HT1080 (cell line): Measurements from ENCODE around the gene CHST11. TPM values are rescaled to one million over a fixed set of nuclear protein-coding genes. Genes with fewer than 3 reads are reported as not detected.

ENCODE experiments used
- DNase-seq: peaks from one replicate; pipeline ENCODE4 v3.0.0-alpha.2; 2015; ENCODE audit warnings: low read depth
- polyA plus RNA-seq, 2 experiments: library from polyadenylated mRNA; depleted of rRNA; stranded (reverse); fragments of >200 nt; gene quantifications; 2 replicates each; pipeline ENCODE4 v1.2.3, GENCODE V29; 2015
- total RNA-seq: library from RNA; depleted of rRNA; stranded (reverse); fragments of >200 nt; shearing (Covaris generic); gene quantifications from 2 replicates; pipeline ENCODE4 v1.2.3, GENCODE V29; 2014; rRNA removed

The CHST11 gene
- 38.0 and 54.3 TPM in 2 replicates for total RNA-seq
- polyA plus RNA-seq (2015; cell fraction: cytosol; rRNA removed): 29.8 and 35.2 TPM in 2 replicates
- 46.0 and 49.2 TPM in 2 replicates for polyA plus RNA-seq (2015; cell fraction: nucleus; rRNA removed)

GRCh38 chr12:104456417-104456949, at the start of gene CHST11:
Gene CHST11 (plus strand): TSS chr12:104456948.
- DNase-seq: peak; percentile 94

DNA sequence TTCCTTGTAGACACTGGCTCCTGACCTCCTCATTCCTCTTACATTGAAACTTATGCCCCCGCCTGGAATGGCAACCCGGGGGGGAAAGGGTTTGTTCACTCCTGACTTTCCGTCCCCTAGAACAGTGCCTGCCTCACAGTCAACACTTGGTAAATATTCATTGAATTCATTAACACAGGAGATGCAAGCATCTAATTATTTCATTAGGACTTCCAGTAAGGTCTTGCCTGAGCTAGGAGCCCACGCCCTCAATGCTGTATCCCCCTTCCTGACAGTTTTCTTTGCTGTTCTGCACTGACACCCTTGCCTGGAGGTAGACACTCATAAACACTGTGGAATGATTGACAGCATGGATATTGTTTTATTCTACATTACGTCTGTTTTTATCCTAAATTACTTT, 49.3 kb upstream of the CHST11 start:
- DNase-seq: no peak

- DNase-seq: no peak
These were observed 48.8 kb upstream of the CHST11 start for GRCh38 chr12:104407922-104408321.

DNA sequence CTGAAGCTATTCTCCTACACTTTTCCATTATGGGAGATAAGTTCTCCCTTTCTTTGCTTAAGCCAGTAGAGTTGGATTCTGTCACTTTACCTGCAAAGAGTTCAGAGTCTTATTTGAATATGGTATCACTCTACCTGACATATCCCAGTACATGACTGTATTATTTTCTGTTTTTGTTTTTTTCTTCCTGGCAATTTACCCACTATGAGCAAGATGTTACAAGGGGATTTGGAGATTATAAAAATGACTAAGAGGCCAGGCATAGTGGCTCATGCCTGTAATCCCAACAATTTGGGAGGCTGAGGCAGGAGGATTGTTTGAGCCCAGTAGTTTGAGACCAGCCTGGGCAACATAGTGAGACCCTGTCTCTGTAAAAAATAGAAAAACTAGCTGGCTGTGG, 46.4 kb upstream of the CHST11 start:
- DNase-seq: no peak

- no peak for DNase-seq
These were observed 46.0 kb upstream of the CHST11 start for GRCh38 chr12:104410786-104411185.

DNA sequence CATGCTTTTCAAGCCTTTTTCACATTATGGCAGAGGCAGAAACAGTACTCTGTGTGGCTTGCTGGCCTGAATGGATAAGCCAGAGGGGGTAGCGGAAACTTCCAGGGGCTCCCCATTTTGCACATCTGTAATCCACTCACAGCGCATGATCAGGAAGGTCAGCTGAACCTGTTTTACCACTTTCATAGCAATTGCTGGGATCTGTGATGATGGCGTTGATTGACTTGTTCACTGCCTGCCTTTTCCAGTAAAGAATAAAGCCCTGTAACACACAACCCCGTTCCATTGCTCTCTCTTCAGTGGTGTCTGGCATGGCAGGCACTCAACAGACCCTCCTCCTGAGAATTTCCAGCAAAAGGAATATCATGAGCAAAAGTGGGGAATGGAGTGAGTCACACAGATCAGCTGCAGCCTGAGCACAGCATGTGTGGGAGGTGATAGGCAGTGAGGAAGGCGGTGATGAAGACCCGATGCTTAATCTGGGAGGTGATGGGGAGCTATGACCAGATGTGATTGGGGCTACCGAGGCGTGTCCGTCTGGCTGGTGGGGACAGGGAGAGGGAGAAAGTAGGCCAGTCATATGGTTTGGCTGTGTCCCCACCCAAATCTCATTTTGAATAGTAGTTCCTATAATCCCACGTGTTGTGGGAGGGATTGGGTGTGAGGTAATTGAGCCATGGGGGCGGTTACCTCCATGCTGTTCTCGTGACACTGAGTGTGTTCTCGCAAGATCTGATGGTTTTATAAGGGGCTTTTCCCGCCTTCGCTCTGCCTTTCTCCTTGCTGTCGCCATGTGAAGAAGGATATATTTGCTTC, 44.7 kb upstream of the CHST11 start:
- peak; percentile 13 for DNase-seq

GRCh38 chr12:104412681-104413080, 44.1 kb upstream of the CHST11 start:
- no peak for DNase-seq

DNA sequence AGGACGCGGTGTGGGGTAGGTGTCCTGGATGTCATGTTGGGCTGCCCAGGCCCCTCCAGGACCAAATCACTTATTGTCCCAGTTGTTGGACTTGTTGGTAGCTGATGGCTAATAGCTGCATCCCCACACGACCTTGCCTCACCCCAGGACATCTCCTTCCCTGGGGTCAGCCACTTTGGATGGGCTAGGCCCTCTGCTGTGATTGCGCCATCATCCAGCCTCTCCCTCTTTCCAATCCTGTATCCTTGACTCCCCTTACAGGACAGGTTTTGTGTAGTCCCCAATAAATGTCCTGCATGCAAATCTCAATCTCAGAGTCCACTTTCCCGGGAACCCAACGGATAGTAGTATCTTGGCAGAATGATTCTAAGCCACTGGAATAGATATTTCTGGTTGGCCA, 43.4 kb upstream of the CHST11 start:
- DNase-seq: no peak

GRCh38 chr12:104414581-104415341, 42.0 kb upstream of the CHST11 start:
- no peak for DNase-seq

- DNase-seq: no peak
These were observed 41.3 kb upstream of the CHST11 start for GRCh38 chr12:104415342-104415980.

DNA sequence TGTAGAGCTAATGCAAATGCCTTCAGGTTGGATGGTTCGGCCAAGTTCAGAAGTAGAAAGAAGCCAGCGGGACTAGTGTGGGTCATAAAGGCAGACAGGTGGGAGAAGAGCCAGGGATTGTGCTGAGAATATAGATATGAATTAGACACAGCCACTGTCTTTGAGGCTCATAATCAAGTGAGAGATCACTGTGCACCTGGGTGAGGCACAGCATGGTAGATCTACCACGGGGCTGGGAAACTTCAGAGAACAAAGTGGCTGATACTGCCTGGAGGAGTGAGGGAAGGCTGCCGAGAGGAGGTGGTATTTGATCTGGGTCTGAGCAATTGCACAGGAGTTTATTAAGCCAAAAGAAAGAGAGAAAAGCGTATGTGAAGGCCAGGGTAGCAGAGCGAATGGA, 40.6 kb upstream of the CHST11 start:
- DNase-seq: no peak

DNA sequence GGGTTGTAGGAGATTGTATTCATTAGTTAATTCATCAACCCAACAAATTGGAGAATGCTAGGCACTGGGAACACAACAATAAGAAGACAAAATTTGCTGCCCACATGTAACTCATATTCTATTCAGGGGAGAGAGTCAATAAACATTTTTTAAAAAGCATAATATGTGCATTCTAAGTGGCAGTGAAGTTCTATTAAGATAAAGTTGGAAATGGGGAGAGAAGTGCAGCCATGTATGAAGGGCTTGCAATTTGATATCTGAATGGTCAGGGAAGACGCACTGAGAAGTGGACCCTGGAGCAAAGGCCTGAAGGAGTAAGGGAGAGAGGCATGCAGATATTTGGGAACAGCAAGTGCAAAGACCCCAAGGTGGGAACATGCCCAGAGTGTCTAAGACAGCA, 40.2 kb upstream of the CHST11 start:
- no peak for DNase-seq

GRCh38 chr12:104419717-104420116, 37.0 kb upstream of the CHST11 start:
- no peak for DNase-seq

GRCh38 chr12:104420868-104421267, 35.9 kb upstream of the CHST11 start:
- peak; percentile 46 for DNase-seq

DNA sequence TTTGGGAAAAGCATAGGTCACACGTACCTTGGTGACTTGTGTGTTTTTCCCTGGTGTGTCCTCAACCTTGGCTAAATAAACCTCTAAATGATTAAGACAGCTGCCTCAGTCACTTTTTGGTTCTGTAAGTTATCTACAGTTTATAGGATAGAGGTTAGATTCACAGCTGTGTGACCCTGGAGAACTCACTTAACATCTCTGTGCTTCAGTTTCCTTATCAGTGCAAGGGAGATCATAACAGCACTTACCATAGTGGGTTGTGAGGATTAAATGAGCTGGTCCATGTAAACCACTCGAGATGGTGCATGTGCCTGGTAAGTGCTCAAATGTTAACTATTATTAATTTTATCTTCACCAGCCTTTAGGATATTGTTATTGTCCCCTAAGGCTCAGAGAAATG, 35.4 kb upstream of the CHST11 start:
- DNase-seq: no peak

GRCh38 chr12:104422441-104422840, 34.3 kb upstream of the CHST11 start:
- no peak for DNase-seq

DNA sequence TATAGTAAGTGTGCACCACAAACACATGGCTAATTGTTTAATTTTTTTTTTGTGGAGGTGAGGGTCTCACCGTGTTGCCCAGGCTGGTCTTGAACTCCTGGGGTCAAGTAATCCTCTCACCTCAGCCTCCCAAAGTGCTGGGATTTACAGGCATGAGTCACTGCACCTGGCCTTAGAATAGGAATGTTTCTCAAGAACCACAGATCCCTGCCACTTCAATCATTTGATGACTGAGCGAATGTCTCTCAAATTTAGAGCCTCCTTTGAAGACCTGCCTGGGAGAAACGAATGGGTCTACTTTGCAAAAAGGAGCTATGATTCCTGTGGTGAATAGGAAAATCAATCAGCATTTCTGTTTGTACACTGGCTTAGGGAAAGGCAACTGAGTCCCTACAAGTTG, 33.5 kb upstream of the CHST11 start:
- DNase-seq: no peak

DNA sequence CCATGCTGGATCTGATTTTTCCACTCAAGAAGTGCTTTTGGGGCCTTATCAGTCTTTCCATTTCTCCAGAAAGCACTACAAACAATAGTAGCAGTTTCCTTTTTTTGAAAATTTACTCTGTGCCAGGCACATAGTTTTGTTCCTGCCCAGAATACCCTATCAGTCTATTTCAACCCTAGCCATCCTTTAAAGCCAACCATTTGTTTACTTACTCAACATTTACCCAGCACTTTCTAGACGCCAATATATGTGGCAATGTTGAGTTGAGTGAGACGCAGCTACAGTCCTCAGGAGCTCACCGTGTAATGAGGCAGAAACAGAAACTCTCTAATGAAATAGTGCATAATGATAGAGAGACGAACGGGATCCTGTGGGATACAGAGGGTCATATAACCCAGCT, 32.9 kb upstream of the CHST11 start:
- no peak for DNase-seq

- DNase-seq: no peak
These were observed 31.8 kb upstream of the CHST11 start for GRCh38 chr12:104424955-104425354.

DNA sequence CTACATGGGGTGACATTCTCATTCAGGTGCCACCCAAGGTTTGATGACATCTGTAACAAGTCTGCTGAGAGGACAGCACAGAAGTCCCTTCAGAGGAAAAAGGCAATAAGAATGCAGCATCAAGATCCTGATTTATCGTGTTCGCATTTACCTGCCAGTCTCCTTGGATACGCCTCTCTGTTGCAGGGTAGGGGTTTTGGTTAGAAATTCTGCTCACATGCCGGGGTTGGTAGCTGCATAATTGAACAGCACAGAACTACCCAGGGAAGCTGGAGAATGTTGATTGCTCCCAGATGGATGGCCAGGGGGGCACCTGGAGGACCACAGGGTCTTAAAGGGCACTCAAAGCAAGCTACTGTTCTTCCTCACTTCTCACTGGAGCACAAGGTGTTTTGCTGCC, 31.1 kb upstream of the CHST11 start:
- DNase-seq: no peak

DNA sequence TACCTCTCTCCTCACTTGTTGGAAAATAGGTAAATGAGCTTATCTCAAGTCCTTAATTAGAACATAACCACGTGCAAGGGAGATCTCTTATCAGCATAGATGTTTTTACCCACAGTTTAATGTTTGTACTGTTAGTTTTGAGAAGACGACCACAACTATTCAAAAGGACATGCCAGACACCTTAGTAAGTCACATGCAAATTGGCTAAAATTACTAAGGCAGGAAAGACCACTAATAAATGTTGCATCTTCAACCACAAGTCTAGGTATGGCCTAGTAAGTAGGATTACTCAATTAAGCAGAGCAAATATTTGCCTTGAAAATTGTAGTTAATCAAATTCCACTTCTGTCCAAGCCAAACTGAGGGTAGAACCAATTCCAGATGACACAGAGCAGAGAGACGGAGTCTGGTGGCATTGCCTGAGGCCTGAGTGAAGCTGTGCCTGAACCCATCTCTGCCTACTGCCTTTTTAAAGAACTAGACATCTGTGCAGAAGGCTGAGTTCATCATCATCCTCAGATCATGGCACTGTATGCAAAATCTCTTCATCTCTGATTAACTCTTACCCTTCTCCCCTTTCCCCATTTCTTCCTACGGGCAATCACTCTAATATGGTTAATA, 29.7 kb upstream of the CHST11 start:
- peak; percentile 46 for DNase-seq
